GM18505 (cell line): ENCODE data around the gene BMX.

Source experiments
- ATAC-seq: cut with Tn5 transposase; IDR thresholded peaks from one replicate; pipeline ENCODE4 v1.9.1; 2021; ENCODE audit not compliant: unreplicated experiment
- POLR2A ChIP-seq: IDR thresholded peaks from 4 replicates; pipeline ENCODE4 v1.6.1; 2011; ENCODE audit warnings: borderline replicate concordance; ENCODE audit not compliant: insufficient read depth, insufficient read length; ENCODE audit errors: extremely low read depth

Gene BMX

DNA sequence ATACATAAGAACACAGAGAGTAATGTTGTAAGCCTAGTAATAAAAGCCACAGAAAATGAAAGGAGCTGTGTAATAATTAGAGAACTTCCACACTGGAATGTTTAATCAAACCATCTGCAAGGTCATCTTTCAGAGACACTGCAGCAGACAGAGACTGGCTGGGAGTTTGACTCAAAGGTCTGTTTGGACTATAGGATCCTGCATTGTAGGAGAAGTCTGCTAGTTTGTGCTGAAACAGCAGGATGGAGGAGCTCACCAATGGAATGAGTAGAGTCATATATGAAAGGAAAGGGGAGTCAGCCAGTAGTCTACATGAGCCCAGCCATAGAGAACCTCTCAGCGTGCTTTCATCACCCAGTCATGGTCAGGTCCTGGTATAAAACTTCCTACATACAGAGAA is 104.6 kb downstream of the BMX start:
- no peak for ATAC-seq
- TF ChIP-seq POLR2A: no peak
